GM10266 (cell line): ENCODE data around the gene TLK1.

Source experiments
- DNase-seq: peaks from one replicate; pipeline ENCODE4 v3.0.0; 2012; ENCODE audit errors: extremely low spot score
- TF ChIP-seq, protein P1 (sequence below): IDR thresholded peaks from 2 replicates; pipeline ENCODE4 v1.5.1; 2012; ENCODE audit warnings: mild to moderate bottlenecking, low read depth; ENCODE audit not compliant: control insufficient read depth, insufficient read depth; ENCODE audit errors: missing control alignments

Gene TLK1

DNA sequence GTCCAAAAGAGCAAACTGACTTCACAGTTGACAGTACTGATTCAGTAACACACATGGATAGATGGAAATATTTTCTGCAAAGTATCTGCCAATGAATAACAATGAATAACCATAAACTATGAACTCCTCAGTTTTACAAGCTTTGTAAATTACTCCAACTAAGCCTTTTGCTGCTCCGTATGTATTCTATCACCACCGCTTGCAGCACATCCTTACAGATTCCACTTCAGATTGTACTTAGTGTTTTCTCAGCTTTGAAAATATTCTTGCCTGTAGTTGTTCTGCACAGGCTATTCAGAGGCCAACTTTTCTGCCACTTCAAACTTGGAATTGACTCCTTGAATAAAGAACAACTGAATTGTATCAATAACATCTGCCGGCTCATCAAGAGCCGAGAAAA lies 36.2 kb downstream of the TLK1 start:
- TF ChIP-seq, protein P1, sequence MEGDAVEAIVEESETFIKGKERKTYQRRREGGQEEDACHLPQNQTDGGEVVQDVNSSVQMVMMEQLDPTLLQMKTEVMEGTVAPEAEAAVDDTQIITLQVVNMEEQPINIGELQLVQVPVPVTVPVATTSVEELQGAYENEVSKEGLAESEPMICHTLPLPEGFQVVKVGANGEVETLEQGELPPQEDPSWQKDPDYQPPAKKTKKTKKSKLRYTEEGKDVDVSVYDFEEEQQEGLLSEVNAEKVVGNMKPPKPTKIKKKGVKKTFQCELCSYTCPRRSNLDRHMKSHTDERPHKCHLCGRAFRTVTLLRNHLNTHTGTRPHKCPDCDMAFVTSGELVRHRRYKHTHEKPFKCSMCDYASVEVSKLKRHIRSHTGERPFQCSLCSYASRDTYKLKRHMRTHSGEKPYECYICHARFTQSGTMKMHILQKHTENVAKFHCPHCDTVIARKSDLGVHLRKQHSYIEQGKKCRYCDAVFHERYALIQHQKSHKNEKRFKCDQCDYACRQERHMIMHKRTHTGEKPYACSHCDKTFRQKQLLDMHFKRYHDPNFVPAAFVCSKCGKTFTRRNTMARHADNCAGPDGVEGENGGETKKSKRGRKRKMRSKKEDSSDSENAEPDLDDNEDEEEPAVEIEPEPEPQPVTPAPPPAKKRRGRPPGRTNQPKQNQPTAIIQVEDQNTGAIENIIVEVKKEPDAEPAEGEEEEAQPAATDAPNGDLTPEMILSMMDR, result no peak
- DNase-seq, result no peak

DNA sequence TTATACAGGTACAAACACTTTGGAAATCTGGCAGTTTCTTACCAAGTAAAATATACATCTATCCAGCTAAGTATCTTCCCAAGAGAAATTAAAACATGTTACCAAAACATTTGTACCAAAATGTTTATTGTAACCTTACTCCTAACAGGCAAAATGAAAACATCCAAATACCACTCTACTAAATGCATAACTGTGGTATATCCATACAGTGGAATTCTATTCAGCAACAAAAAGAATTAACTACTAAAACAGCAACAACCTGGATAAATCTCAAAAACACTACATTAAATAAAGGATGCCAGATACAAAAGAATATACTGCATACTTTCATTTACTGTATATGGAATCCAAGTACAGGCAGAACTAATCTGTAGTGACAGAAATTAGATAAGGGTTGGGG lies 51.1 kb downstream of the TLK1 start:
- TF ChIP-seq, protein P1, result no peak
- DNase-seq, result no peak

DNA sequence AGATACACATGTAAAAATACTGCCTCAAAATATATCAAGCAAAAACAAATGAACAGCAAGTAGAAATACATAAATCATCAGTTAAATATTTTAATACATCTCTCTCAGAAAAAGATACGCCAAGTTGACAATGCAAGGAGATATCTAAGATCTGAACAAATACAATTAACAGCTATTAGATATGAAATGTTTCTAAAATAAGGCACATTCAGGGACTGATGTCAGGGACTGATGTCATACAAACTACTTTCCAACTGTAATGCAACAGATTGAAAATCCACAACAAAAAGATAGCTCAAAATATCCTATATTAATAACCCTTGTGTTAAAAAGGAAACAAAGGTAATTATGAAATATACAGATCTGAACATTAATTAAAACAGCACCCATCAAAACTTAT lies 51.7 kb downstream of the TLK1 start:
- no peak for DNase-seq
- TF ChIP-seq, protein P1, result no peak

DNA sequence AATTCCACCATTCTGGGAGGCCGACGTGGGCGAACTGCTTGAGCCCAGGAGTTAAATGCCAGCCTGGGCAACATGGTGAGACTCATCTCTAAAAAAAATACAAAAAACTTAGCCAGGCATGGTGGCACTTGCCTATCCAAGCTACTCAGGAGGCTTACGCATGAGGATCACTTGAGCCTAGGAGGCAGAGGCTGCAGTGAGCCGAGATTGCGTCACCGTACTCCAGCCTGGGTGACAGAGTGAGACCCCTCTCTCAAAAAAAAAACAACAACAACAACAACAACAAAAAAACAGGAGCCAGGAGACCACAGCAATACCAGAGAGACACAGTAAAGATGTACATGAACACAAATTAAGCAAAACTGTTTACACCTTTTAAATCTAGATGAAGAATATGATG lies 52.9 kb downstream of the TLK1 start:
- DNase-seq, result no peak
- TF ChIP-seq, protein P1, result no peak

DNA sequence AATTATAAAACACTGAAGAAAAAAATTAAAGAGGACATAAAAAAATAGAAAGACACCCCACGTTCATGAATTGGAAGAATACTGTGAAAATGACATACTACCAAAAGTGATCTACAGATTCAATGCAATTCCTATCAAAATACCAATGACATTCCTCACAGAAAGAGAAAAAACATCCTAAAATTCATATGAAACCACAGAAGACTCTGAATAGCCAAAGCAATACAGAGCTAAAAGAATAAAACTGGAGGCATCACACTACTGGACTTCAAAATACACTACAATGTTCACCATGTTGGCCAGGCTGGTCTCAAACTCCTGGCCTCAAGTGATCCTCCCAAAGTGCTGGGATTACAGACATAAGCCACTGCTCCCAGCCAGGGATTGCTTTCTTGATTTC lies 56.3 kb downstream of the TLK1 start:
- TF ChIP-seq, protein P1, result no peak
- no peak for DNase-seq

DNA sequence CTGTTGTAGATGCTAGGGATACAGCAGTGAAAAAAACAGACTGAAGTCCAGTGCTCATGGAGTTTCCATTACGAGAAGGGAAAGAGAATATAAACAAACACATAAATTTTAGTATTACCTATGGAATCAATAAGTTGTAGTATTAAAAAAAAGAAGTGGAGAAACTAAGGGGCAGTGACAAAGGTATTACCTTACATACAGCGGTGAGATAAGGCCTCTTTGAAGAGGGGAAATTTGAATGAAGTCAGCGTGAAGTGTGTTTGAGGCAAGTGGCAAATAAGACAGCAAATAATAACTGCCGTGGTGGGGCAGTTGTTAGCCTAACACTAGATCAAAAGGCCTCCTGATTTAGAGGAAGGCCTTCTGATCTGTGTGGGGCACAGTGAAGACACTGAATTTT lies 57.9 kb downstream of the TLK1 start:
- TF ChIP-seq, protein P1, result no peak
- no peak for DNase-seq

DNA sequence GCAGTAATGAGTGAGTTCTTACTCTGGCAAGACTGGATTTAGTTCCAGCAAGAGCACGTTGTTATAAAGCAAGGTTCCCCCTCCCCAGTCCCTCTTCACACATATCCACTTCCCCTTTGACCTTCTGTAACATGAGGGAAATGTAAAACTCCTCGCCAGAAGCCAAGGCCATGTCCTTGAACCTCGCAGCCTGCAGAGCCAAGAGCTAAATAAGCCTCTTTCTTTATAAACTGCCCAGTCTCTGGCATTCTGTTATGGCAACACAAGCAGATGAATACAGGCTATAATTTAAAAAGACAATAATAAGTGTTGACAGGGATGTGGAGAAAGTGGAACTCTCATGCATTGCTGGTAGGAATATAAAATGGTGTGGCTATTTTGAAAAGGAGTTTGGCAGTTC lies 60.3 kb downstream of the TLK1 start:
- DNase-seq, result no peak
- TF ChIP-seq, protein P1, result no peak
